ENCODE results near the gene EFHC2. TPM values are rescaled to one million over a fixed set of nuclear protein-coding genes. Genes with fewer than 3 reads are reported as not detected.

The EFHC2 gene
- total RNA-seq, 1 experiment from 2014 or later: not detected

GRCh38 chrX:44319550-44319949, 23.9 kb downstream of the EFHC2 start:
- no peak overlapping the region for H3K4me3 ChIP-seq (replicated peaks in 1 of 2; ENCODE audit: low read depth in 1 of 2, low read length in 2 of 2)
- H3K9ac ChIP-seq (ENCODE audit: low read length): no peak overlapping the region
- H3K9me2 ChIP-seq (ENCODE audit: insufficient read depth): no peaks in the 10 kb centered on the region
- ChIA-PET CTCF (no interaction called here), RAD21 (ENCODE audit: low non-redundant PET in 1 of 2, low total read pairs in 2 of 2, uncharacterized antibody in 2 of 2, unreplicated experiment in 2 of 2) (no interaction called here), POLR2A (no interaction called here)
- TF ChIP-seq ZFX (IDR thresholded peaks at IDR 0.05) (no peak), CTCF (IDR thresholded peaks at IDR 0.05 in 2 of 3, conservative IDR thresholded peaks at IDR 0.05 in 1 of 3; ENCODE audit: borderline replicate concordance in 1 of 3, insufficient read depth in 1 of 3, low read depth in 2 of 3, low read length in 2 of 3) (no peak), SIN3A (IDR thresholded peaks at IDR 0.05; ENCODE audit: low read depth) (no peak), SP1 (IDR thresholded peaks at IDR 0.05; ENCODE audit: low read depth) (no peak), FOSL1 (IDR thresholded peaks at IDR 0.05; ENCODE audit: low read depth) (no peak), SRF (IDR thresholded peaks at IDR 0.05; ENCODE audit: low read depth) (no peak), JUND (IDR thresholded peaks at IDR 0.05) (no peak), ELF1 (IDR thresholded peaks at IDR 0.05; ENCODE audit: borderline replicate concordance, low read depth) (no peak), EZH2phosphoT487 (IDR thresholded peaks at IDR 0.05; ENCODE audit: borderline replicate concordance) (no peak)
- no peak overlapping the region for H3K27ac ChIP-seq (ENCODE audit: low read depth, low read length)
- no peaks in the 10 kb centered on the region for H3K9me3 ChIP-seq (ENCODE audit: control insufficient read depth in 1 of 2, insufficient read depth in 1 of 2, low read depth in 1 of 2, low read length in 2 of 2)
- H3K36me3 ChIP-seq (ENCODE audit: control insufficient read depth in 1 of 2, insufficient read depth in 2 of 2, low read length in 2 of 2): no peaks in the 10 kb centered on the region
- H3K79me2 ChIP-seq (ENCODE audit: insufficient read depth, low read length): no peaks in the 10 kb centered on the region
- no peaks in the 10 kb centered on the region for H3K4me1 ChIP-seq (ENCODE audit: control insufficient read depth in 1 of 2, insufficient read depth in 2 of 2, low read length in 2 of 2)
- ATAC-seq (no peak), DNase-seq (ENCODE audit: low read depth, low spot score) (no peak)
- no TSS peak for BruUV-seq (replicated peaks)
- H2AFZ ChIP-seq (ENCODE audit: low read depth, low read length, poor library complexity, severe bottlenecking): no peak overlapping the region
- no peaks in the 10 kb centered on the region for H3K27me3 ChIP-seq (ENCODE audit: insufficient read depth, low read length)
- H3K4me2 ChIP-seq (ENCODE audit: low read length): no peak overlapping the region
- intact Hi-C loops (cut with micrococcal nuclease): no loop called here
- no peaks in the 10 kb centered on the region for H4K20me1 ChIP-seq (ENCODE audit: insufficient read depth)

DNA sequence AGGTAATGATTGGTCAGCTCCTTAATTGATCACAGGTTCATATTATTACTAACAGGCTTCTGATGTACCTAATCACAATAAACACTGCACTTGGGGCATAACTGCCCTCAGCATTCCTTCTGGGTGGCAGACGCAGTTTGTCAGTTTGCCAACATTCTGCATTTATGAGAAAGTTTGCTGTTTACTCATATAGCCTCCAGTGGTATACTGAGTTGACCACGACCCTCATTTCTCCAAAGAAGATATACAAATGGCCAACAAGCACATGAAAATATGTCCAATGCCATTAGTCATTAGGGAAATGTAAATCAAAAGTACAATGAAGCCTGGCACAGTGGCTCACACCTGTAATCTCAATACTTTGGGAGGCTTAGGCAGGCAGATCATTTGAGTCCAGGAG, 26.3 kb downstream of the EFHC2 start:
- H3K79me2 ChIP-seq (ENCODE audit: insufficient read depth, low read length): no peaks in the 10 kb centered on the region
- no peak overlapping the region for H3K9ac ChIP-seq (ENCODE audit: low read length)
- 0 out of 4 replicates have a peak, but pooled peaks cover 0 to 4% of the 10 kb centered on the region in 2 experiments for H3K4me1 ChIP-seq (ENCODE audit: control insufficient read depth in 1 of 2, insufficient read depth in 2 of 2, low read length in 2 of 2)
- H3K27me3 ChIP-seq (ENCODE audit: insufficient read depth, low read length): no peaks in the 10 kb centered on the region
- ChIA-PET CTCF (no interaction called here), RAD21 (ENCODE audit: low non-redundant PET in 1 of 2, low total read pairs in 2 of 2, uncharacterized antibody in 2 of 2, unreplicated experiment in 2 of 2) (no interaction called here), POLR2A (no interaction called here)
- no peak overlapping the region for H3K27ac ChIP-seq (ENCODE audit: low read depth, low read length)
- H3K4me3 ChIP-seq (replicated peaks in 1 of 2; ENCODE audit: low read depth in 1 of 2, low read length in 2 of 2): no peak overlapping the region
- H3K36me3 ChIP-seq (ENCODE audit: control insufficient read depth in 1 of 2, insufficient read depth in 2 of 2, low read length in 2 of 2): no peaks in the 10 kb centered on the region
- DNase-seq (ENCODE audit: low read depth, low spot score) (no peak), ATAC-seq (no peak)
- no peaks in the 10 kb centered on the region for H3K9me3 ChIP-seq (ENCODE audit: control insufficient read depth in 1 of 2, insufficient read depth in 1 of 2, low read depth in 1 of 2, low read length in 2 of 2)
- no peaks in the 10 kb centered on the region for H3K9me2 ChIP-seq (ENCODE audit: insufficient read depth)
- no peak overlapping the region for H2AFZ ChIP-seq (ENCODE audit: low read depth, low read length, poor library complexity, severe bottlenecking)
- H3K4me2 ChIP-seq (ENCODE audit: low read length): no peak overlapping the region
- TF ChIP-seq EZH2 (IDR thresholded peaks at IDR 0.05) (no peak), SRF (IDR thresholded peaks at IDR 0.05; ENCODE audit: low read depth) (no peak), RAD21 (IDR thresholded peaks at IDR 0.05; ENCODE audit: low read depth) (no peak), ELF1 (IDR thresholded peaks at IDR 0.05; ENCODE audit: borderline replicate concordance, low read depth) (no peak), EZH2phosphoT487 (IDR thresholded peaks at IDR 0.05; ENCODE audit: borderline replicate concordance) (no peak), ZNF274 (IDR thresholded peaks at IDR 0.05; ENCODE audit: low read depth, low read length) (no peak), SP1 (IDR thresholded peaks at IDR 0.05; ENCODE audit: low read depth) (no peak), ZFX (IDR thresholded peaks at IDR 0.05) (no peak), POLR2AphosphoS5 (IDR thresholded peaks at IDR 0.05; ENCODE audit: low read depth, low read length) (no peak)
- TF ChIP-seq, protein P1, sequence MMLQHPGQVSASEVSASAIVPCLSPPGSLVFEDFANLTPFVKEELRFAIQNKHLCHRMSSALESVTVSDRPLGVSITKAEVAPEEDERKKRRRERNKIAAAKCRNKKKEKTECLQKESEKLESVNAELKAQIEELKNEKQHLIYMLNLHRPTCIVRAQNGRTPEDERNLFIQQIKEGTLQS (IDR thresholded peaks at IDR 0.05): no peak
- intact Hi-C loops (cut with micrococcal nuclease): no loop called here
- H4K20me1 ChIP-seq (ENCODE audit: insufficient read depth): no peaks in the 10 kb centered on the region
- BruUV-seq (replicated peaks): no TSS peak
